Measurements from ENCODE around the gene RAD51B. TPM values are rescaled to one million over a fixed set of nuclear protein-coding genes. Genes with fewer than 3 reads are reported as not detected.
A peak's percentile ranks its signal among the peaks of the same experiment; 100 is the strongest.

The RAD51B gene
- total and polyA plus RNA-seq, 7 donors = 2.4 to 24.4 (median 7.1) TPM

- H3K36me3 ChIP-seq = no peaks in the 10 kb centered on the region
- intact Hi-C loops (cut with DNase I) = no loop called here
- 95 to 97% methylated on average over 4 of the region's 4 CpGs for WGBS, 2 donors
- DNase-seq = no peak
- no peaks in the 10 kb centered on the region for H3K27me3 ChIP-seq
- peaks cover 0 to 29% (median 11%) of the 10 kb centered on the region in 4 donors for H3K4me1 ChIP-seq
- TF ChIP-seq POLR2AphosphoS5 (IDR thresholded peaks at IDR 0.05) (no peak), POLR2A (IDR thresholded peaks at IDR 0.05) (no peak), CTCF (IDR thresholded peaks at IDR 0.05) (no peak)
- no peak overlapping the region for H3K27ac ChIP-seq
- H3K4me3 ChIP-seq = no peak overlapping the region
- no peaks in the 10 kb centered on the region for H3K9me3 ChIP-seq
Measured at GRCh38 chr14:68471964-68472508, 652.5 kb downstream of the RAD51B start.

GRCh38 chr14:68473069-68473468, 653.5 kb downstream of the RAD51B start:
- no peaks in the 10 kb centered on the region for H3K9me3 ChIP-seq
- H3K27ac ChIP-seq = no peak overlapping the region
- peaks cover 0 to 25% (median 13%) of the 10 kb centered on the region in 4 donors for H3K4me1 ChIP-seq
- no peaks in the 10 kb centered on the region for H3K36me3 ChIP-seq
- no peaks in the 10 kb centered on the region for H3K27me3 ChIP-seq
- DNase-seq = no peak
- WGBS, 2 donors = 77 to 90% methylated on average over 4 of the region's 4 CpGs
- intact Hi-C loops (cut with DNase I) = no loop called here
- TF ChIP-seq CTCF (IDR thresholded peaks at IDR 0.05) (no peak), POLR2AphosphoS5 (IDR thresholded peaks at IDR 0.05) (no peak), EP300 (IDR thresholded peaks at IDR 0.05) (no peak), POLR2A (IDR thresholded peaks at IDR 0.05) (no peak)
- H3K4me3 ChIP-seq = no peak overlapping the region

GRCh38 chr14:68473794-68474193, 654.2 kb downstream of the RAD51B start:
- no peak for DNase-seq
- H3K4me1 ChIP-seq = peaks cover 0 to 25% (median 13%) of the 10 kb centered on the region in 4 donors
- 87 to 88% methylated on average over 2 of the region's 2 CpGs for whole genome bisulfite sequencing, 2 donors
- no peaks in the 10 kb centered on the region for H3K9me3 ChIP-seq
- H3K27ac ChIP-seq = no peak overlapping the region
- no peak overlapping the region for H3K4me3 ChIP-seq
- TF ChIP-seq CTCF (IDR thresholded peaks at IDR 0.05) (no peak), POLR2A (IDR thresholded peaks at IDR 0.05) (no peak), POLR2AphosphoS5 (IDR thresholded peaks at IDR 0.05) (peak in 1 of 4 donors; percentile 24)
- intact Hi-C loops (cut with DNase I) = no loop called here
- no peaks in the 10 kb centered on the region for H3K27me3 ChIP-seq
- no peaks in the 10 kb centered on the region for H3K36me3 ChIP-seq

GRCh38 chr14:68474741-68475140, 655.2 kb downstream of the RAD51B start:
- H3K4me1 ChIP-seq = peaks cover 0 to 25% (median 13%) of the 10 kb centered on the region in 4 donors
- no peaks in the 10 kb centered on the region for H3K27me3 ChIP-seq
- H3K36me3 ChIP-seq = no peaks in the 10 kb centered on the region
- no peak overlapping the region for H3K4me3 ChIP-seq
- 87 to 91% methylated on average over 4 of the region's 4 CpGs for WGBS, 2 donors
- H3K27ac ChIP-seq = no peak overlapping the region
- TF ChIP-seq POLR2AphosphoS5 (IDR thresholded peaks at IDR 0.05) (no peak), CTCF (IDR thresholded peaks at IDR 0.05) (no peak), EP300 (IDR thresholded peaks at IDR 0.05) (no peak), POLR2A (IDR thresholded peaks at IDR 0.05) (no peak)
- DNase-seq = no peak
- no peaks in the 10 kb centered on the region for H3K9me3 ChIP-seq
- intact Hi-C loops (cut with DNase I) = no loop called here

- Histone ChIP-seq H3K36me3 (no peaks in the 10 kb centered on the region), H3K27me3 (no peaks in the 10 kb centered on the region), H3K9me3 (no peaks in the 10 kb centered on the region), H3K27ac (peak overlapping the region in 3 of 4 donors; percentile 49 to 70 (median 64)), H3K4me1 (peaks cover 0 to 25% (median 13%) of the 10 kb centered on the region in 4 donors), H3K4me3 (no peak overlapping the region)
- DNase-seq = no peak
- intact Hi-C loops (cut with DNase I) = no loop called here
- TF ChIP-seq POLR2A (IDR thresholded peaks at IDR 0.05) = no peak
Measured at GRCh38 chr14:68475802-68476201, 656.2 kb downstream of the RAD51B start.
